Activated CD8-positive, alpha-beta memory T cell treated with anti-CD3 and anti-CD28 coated beads, Interleukin-2, amount 50 U/mL, for 1 hour (primary cell): ENCODE data around the gene TSPAN32.

Experiments used
- DNase-seq: peaks from one replicate; pipeline ENCODE4 v3.0.0-alpha.2; 2020; ENCODE audit errors: extremely low read depth

TSPAN32 gene

GRCh38 chr11:2301631-2302305, at the start of gene TSPAN32, which contains the start of gene C11orf21:
TSPAN32 (plus strand) TSS chr11:2302013; CDS start chr11:2302150, 137 bp downstream.
C11orf21 (minus strand) TSS chr11:2301918; CDS start chr11:2301808, 110 bp downstream.
- DNase-seq = no peak

- DNase-seq = no peak
Observed at GRCh38 chr11:2252018-2252417, 49.8 kb upstream of the TSPAN32 start.

GRCh38 chr11:2256293-2256913, 45.4 kb upstream of the TSPAN32 start:
- DNase-seq = no peak

- DNase-seq = no peak
Observed at GRCh38 chr11:2256951-2257700, 44.7 kb upstream of the TSPAN32 start.

- DNase-seq = no peak
Observed at GRCh38 chr11:2258501-2259465, 43.0 kb upstream of the TSPAN32 start.

GRCh38 chr11:2259466-2259830, 42.4 kb upstream of the TSPAN32 start:
- DNase-seq = no peak

GRCh38 chr11:2259897-2260451, 41.8 kb upstream of the TSPAN32 start:
- DNase-seq = no peak

- DNase-seq = no peak
Observed at GRCh38 chr11:2260491-2261364, 41.1 kb upstream of the TSPAN32 start.

GRCh38 chr11:2261436-2262230, 40.2 kb upstream of the TSPAN32 start:
- DNase-seq = no peak

GRCh38 chr11:2262301-2263070, 39.3 kb upstream of the TSPAN32 start:
- DNase-seq = no peak

- DNase-seq = no peak
Observed at GRCh38 chr11:2263071-2263565, 38.7 kb upstream of the TSPAN32 start.

GRCh38 chr11:2263724-2264360, 38.0 kb upstream of the TSPAN32 start:
- DNase-seq = no peak

GRCh38 chr11:2264366-2265053, 37.3 kb upstream of the TSPAN32 start:
- no peak for DNase-seq

- DNase-seq = no peak
Observed at GRCh38 chr11:2265396-2265795, 36.4 kb upstream of the TSPAN32 start.

- no peak for DNase-seq
Observed at GRCh38 chr11:2265854-2266585, 35.8 kb upstream of the TSPAN32 start.

- DNase-seq = no peak
Observed at GRCh38 chr11:2266586-2267305, 35.1 kb upstream of the TSPAN32 start.
